Activated T-helper 1 cell treated with anti-CD3 and anti-CD28 coated beads, Interleukin-12 subunit alpha, Interleukin-12 subunit beta, Interleukin-2, Interleukin-4 antibody, amounts not matched to agents 30 ng/mL and 10 ng/mL and 1 ng/mL, durations not matched to agents 14 hours and 24 hours and 36 hours (primary cell): Measurements from ENCODE around the gene TAF4. TPM values are rescaled to one million over a fixed set of nuclear protein-coding genes. Genes with fewer than 3 reads are reported as not detected.

Experiments
- DNase-seq: peaks from one replicate; pipeline ENCODE4 v3.0.0; 2021; ENCODE audit warnings: low spot score
- H3K27ac Mint-ChIP-seq: one replicate; pipeline ENCODE4 v1.8.0; 2021; ENCODE audit warnings: mild to moderate bottlenecking, mixed read lengths
- H3K27me3 Mint-ChIP-seq: one replicate; pipeline ENCODE4 v1.8.0; 2022; ENCODE audit warnings: mild to moderate bottlenecking, moderate library complexity, mixed read lengths; ENCODE audit not compliant: insufficient read depth
- H3K36me3 Mint-ChIP-seq: one replicate; pipeline ENCODE4 v1.8.0; 2021; ENCODE audit warnings: low read depth, mixed read lengths
- H3K4me1 Mint-ChIP-seq: one replicate; pipeline ENCODE4 v1.8.0; 2021; ENCODE audit warnings: low read depth, mixed read lengths
- H3K4me3 Mint-ChIP-seq: one replicate; pipeline ENCODE4 v1.8.0; 2021; ENCODE audit warnings: mild to moderate bottlenecking, moderate library complexity, mixed read lengths
- H3K9me3 Mint-ChIP-seq: one replicate; pipeline ENCODE4 v1.8.0; 2021; ENCODE audit warnings: mixed read lengths
- intact Hi-C: fragments of 100-400 bp; cut with micrococcal nuclease; formaldehyde crosslinking; loops from one replicate; pipeline ENCODE4 v1.15.1; 2024
- total RNA-seq: library from RNA; stranded (reverse); gene quantifications from 2 replicates; pipeline ENCODE4 v1.2.3, GENCODE V29; 2022

The TAF4 gene
- total RNA-seq, 1 donor from 2014 or later = 28.3 TPM

GRCh38 chr20:61968036-61968810, 97.5 kb downstream of the TAF4 start:
- intact Hi-C loops = no loop called here
- Mint-ChIP-seq H3K4me3 (no peak overlapping the region), H3K36me3 (peaks cover 11% of the 10 kb centered on the region), H3K4me1 (no peaks in the 10 kb centered on the region), H3K9me3 (no peaks in the 10 kb centered on the region), H3K27me3 (peaks cover 15% of the 10 kb centered on the region), H3K27ac (no peak overlapping the region)
- DNase-seq = no peak

GRCh38 chr20:61967300-61967699, 98.4 kb downstream of the TAF4 start:
- peaks cover 15% of the 10 kb centered on the region for H3K27me3 Mint-ChIP-seq
- intact Hi-C loops = no loop called here
- no peaks in the 10 kb centered on the region for H3K9me3 Mint-ChIP-seq
- H3K36me3 Mint-ChIP-seq = peaks cover 3% of the 10 kb centered on the region
- no peak for DNase-seq
- no peak overlapping the region for H3K4me3 Mint-ChIP-seq
- no peaks in the 10 kb centered on the region for H3K4me1 Mint-ChIP-seq
- H3K27ac Mint-ChIP-seq = no peak overlapping the region

- H3K27me3 Mint-ChIP-seq = peaks cover 15% of the 10 kb centered on the region
Measured at GRCh38 chr20:61966492-61967244, 99.0 kb downstream of the TAF4 start.

GRCh38 chr20:61965606-61966491, 99.8 kb downstream of the TAF4 start:
- Mint-ChIP-seq H3K36me3 (no peaks in the 10 kb centered on the region), H3K27me3 (peaks cover 15% of the 10 kb centered on the region), H3K9me3 (no peaks in the 10 kb centered on the region), H3K4me1 (no peaks in the 10 kb centered on the region), H3K4me3 (no peak overlapping the region), H3K27ac (no peak overlapping the region)
- intact Hi-C loops = no loop called here
- no peak for DNase-seq

More at GRCh38 chr20:61966492-61967244, 99.0 kb downstream of the TAF4 start:
- no peak for DNase-seq
- no peak overlapping the region for H3K4me3 Mint-ChIP-seq
- no peaks in the 10 kb centered on the region for H3K36me3 Mint-ChIP-seq
- intact Hi-C loops = no loop called here
- H3K9me3 Mint-ChIP-seq = no peaks in the 10 kb centered on the region
- H3K4me1 Mint-ChIP-seq = no peaks in the 10 kb centered on the region
- no peak overlapping the region for H3K27ac Mint-ChIP-seq

- DNase-seq = no peak
- intact Hi-C loops = no loop called here
- no peaks in the 10 kb centered on the region for H3K36me3 Mint-ChIP-seq
- no peak overlapping the region for H3K27ac Mint-ChIP-seq
- no peaks in the 10 kb centered on the region for H3K9me3 Mint-ChIP-seq
- H3K4me1 Mint-ChIP-seq = no peaks in the 10 kb centered on the region
- peaks cover 15% of the 10 kb centered on the region for H3K27me3 Mint-ChIP-seq
- H3K4me3 Mint-ChIP-seq = no peak overlapping the region
Measured at GRCh38 chr20:61964675-61965605, 100.7 kb downstream of the TAF4 start.

- no peak overlapping the region for H3K27ac Mint-ChIP-seq
- no peaks in the 10 kb centered on the region for H3K9me3 Mint-ChIP-seq
- peaks cover 15% of the 10 kb centered on the region for H3K27me3 Mint-ChIP-seq
- H3K4me3 Mint-ChIP-seq = no peak overlapping the region
- no peak for DNase-seq
- intact Hi-C loops = no loop called here
- no peaks in the 10 kb centered on the region for H3K4me1 Mint-ChIP-seq
- no peaks in the 10 kb centered on the region for H3K36me3 Mint-ChIP-seq
Measured at GRCh38 chr20:61963885-61964674, 101.6 kb downstream of the TAF4 start.

- DNase-seq = no peak
- Mint-ChIP-seq H3K4me1 (no peaks in the 10 kb centered on the region), H3K9me3 (no peaks in the 10 kb centered on the region), H3K36me3 (no peaks in the 10 kb centered on the region), H3K27ac (no peak overlapping the region), H3K27me3 (peaks cover 15% of the 10 kb centered on the region), H3K4me3 (no peak overlapping the region)
- intact Hi-C loops = no loop called here
Measured at GRCh38 chr20:61963149-61963548, 102.5 kb downstream of the TAF4 start.

- Mint-ChIP-seq H3K36me3 (no peaks in the 10 kb centered on the region), H3K4me3 (no peak overlapping the region), H3K4me1 (no peaks in the 10 kb centered on the region), H3K27me3 (peaks cover 10% of the 10 kb centered on the region), H3K27ac (no peak overlapping the region), H3K9me3 (no peaks in the 10 kb centered on the region)
- no peak for DNase-seq
- intact Hi-C loops = no loop called here
Measured at GRCh38 chr20:61960836-61961235, 104.8 kb downstream of the TAF4 start.

- peaks cover 3% of the 10 kb centered on the region for H3K27me3 Mint-ChIP-seq
- DNase-seq = no peak
- no peak overlapping the region for H3K4me3 Mint-ChIP-seq
- H3K4me1 Mint-ChIP-seq = no peaks in the 10 kb centered on the region
- intact Hi-C loops = no loop called here
- no peaks in the 10 kb centered on the region for H3K9me3 Mint-ChIP-seq
- no peak overlapping the region for H3K27ac Mint-ChIP-seq
- no peaks in the 10 kb centered on the region for H3K36me3 Mint-ChIP-seq
Measured at GRCh38 chr20:61958773-61959700, 106.6 kb downstream of the TAF4 start.

- DNase-seq = no peak
- Mint-ChIP-seq H3K27ac (no peak overlapping the region), H3K9me3 (no peaks in the 10 kb centered on the region), H3K36me3 (no peaks in the 10 kb centered on the region), H3K27me3 (no peaks in the 10 kb centered on the region), H3K4me3 (no peak overlapping the region), H3K4me1 (no peaks in the 10 kb centered on the region)
- intact Hi-C loops = no loop called here
Measured at GRCh38 chr20:61957961-61958715, 107.5 kb downstream of the TAF4 start.
